CD4-positive, CD25-positive, alpha-beta regulatory T cell (primary cell): ENCODE measurements around the gene KCNT1. TPM values are rescaled to one million over a fixed set of nuclear protein-coding genes. Genes with fewer than 3 reads are reported as not detected.

Source experiments
- ATAC-seq, 2 donors: fragments of 150-1000 bp; cut with Tn5 transposase; one replicate each; pipeline ENCODE4 v1.10.0; 2021; ENCODE audit warnings: low read depth in 2 of 2, moderate number of reproducible peaks in 2 of 2, moderate library complexity in 1 of 2
- DNase-seq, 3 donors: peaks; one replicate each; pipeline versions ENCODE4 v3.0.0 to v3.0.0-alpha.2; 2012 to 2022; ENCODE audit warnings: mixed read lengths in 1 of 3
- H3K27ac ChIP-seq: one replicate; pipeline ENCODE4 v1.7.0; 2013; ENCODE audit warnings: mild to moderate bottlenecking, low read length; ENCODE audit not compliant: insufficient read depth, poor library complexity, severe bottlenecking
- H3K27me3 ChIP-seq: one replicate; pipeline ENCODE4 v1.7.0; 2013; ENCODE audit warnings: low read length; ENCODE audit not compliant: control insufficient read depth, insufficient read depth
- H3K36me3 ChIP-seq: one replicate; pipeline ENCODE4 v1.7.0; 2013; ENCODE audit warnings: mild to moderate bottlenecking, low read length, moderate library complexity; ENCODE audit not compliant: control insufficient read depth, insufficient read depth
- H3K4me1 ChIP-seq: 2 replicates; pipeline ENCODE4 v1.7.0; 2013; ENCODE audit warnings: mild to moderate bottlenecking, low read length; ENCODE audit not compliant: insufficient read depth, control insufficient read depth, poor library complexity, severe bottlenecking
- H3K4me3 ChIP-seq: one replicate; pipeline ENCODE4 v1.7.0; 2013; ENCODE audit warnings: low read depth, mild to moderate bottlenecking, low read length, moderate library complexity
- H3K9me3 ChIP-seq, 2 experiments: 1 replicate in 1 of 2; 2 replicates in 1 of 2; pipeline ENCODE4 v1.7.0; 2013; ENCODE audit warnings: low read length in 2 of 2, mild to moderate bottlenecking in 1 of 2, moderate library complexity in 1 of 2; ENCODE audit not compliant: control insufficient read depth in 2 of 2
- H3K27ac Mint-ChIP-seq, 3 donors: one replicate each; pipeline ENCODE4 v1.8.0; 2020 to 2022; ENCODE audit warnings: mild to moderate bottlenecking in 3 of 3, mixed read lengths in 3 of 3, moderate library complexity in 2 of 3
- H3K27me3 Mint-ChIP-seq: one replicate; pipeline ENCODE4 v1.8.0; 2022; ENCODE audit warnings: mild to moderate bottlenecking, mixed read lengths
- H3K36me3 Mint-ChIP-seq: one replicate; pipeline ENCODE4 v1.8.0; 2020; ENCODE audit warnings: mixed read lengths
- H3K4me1 Mint-ChIP-seq, 4 donors: one replicate each; pipeline ENCODE4 v1.8.0; 2020 to 2022; ENCODE audit warnings: mixed read lengths in 4 of 4, mild to moderate bottlenecking in 1 of 4
- H3K4me3 Mint-ChIP-seq, 4 donors: one replicate each; pipeline ENCODE4 v1.8.0; 2020 to 2022; ENCODE audit warnings: mild to moderate bottlenecking in 4 of 4, mixed read lengths in 4 of 4, moderate library complexity in 3 of 4
- H3K9me3 Mint-ChIP-seq, 7 donors: one replicate each; pipeline ENCODE4 v1.8.0; 2020 to 2022; ENCODE audit warnings: mixed read lengths in 7 of 7, mild to moderate bottlenecking in 3 of 7, moderate library complexity in 2 of 7
- polyA plus RNA-seq, 4 donors: library from polyadenylated mRNA; unstranded; fragments of 300-500 nt; fragmentation: Illumina TruSeq; gene quantifications; one replicate each; pipeline ENCODE4 v1.2.3, GENCODE V29; 2021
- total RNA-seq: library from RNA; stranded (reverse); gene quantifications from one replicate; pipeline ENCODE4 v1.2.3, GENCODE V29; 2022

KCNT1 gene
- total and polyA plus RNA-seq, 5 donors from 2014 or later = not detected

DNA sequence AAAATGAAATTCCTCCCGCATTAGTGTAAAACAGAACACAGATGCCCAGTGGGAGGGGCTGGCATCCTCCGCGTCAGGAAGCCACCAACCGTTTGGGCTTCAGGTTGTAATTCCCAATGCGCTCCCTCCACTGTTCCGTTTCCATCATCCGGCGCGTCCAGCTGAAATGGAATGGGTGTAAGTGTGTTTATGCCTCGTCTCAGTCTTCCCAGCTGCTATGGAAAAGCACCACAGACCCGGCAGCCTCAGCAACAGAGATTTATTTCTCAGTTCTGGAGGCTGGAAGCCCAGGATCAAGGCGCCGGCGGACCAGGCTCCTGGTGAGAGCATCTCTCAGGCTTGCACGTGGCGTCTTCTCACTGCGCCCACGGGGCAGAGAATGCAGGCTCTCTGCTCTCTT lies 20.4 kb downstream of the KCNT1 start:
- DNase-seq (no peak), ATAC-seq (no peak)
- H3K9me3 Mint-ChIP-seq = no peaks in the 10 kb centered on the region
- no peaks in the 10 kb centered on the region for H3K36me3 Mint-ChIP-seq
- Histone ChIP-seq H3K4me3 (no peak overlapping the region), H3K9me3 (no peaks in the 10 kb centered on the region), H3K27ac (no peak overlapping the region), H3K27me3 (no peaks in the 10 kb centered on the region), H3K4me1 (no peaks in the 10 kb centered on the region), H3K36me3 (no peaks in the 10 kb centered on the region)
- no peak overlapping the region for H3K4me3 Mint-ChIP-seq
- H3K27ac Mint-ChIP-seq = no peak overlapping the region
- H3K4me1 Mint-ChIP-seq = no peaks in the 10 kb centered on the region
- peaks cover 6% of the 10 kb centered on the region for H3K27me3 Mint-ChIP-seq

GRCh38 chr9:135724186-135724787 lies 22.3 kb downstream of the KCNT1 start:
- no peak overlapping the region for H3K27ac ChIP-seq
- Mint-ChIP-seq H3K9me3 (peaks cover 0 to 1% (median 0%) of the 10 kb centered on the region in 7 donors), H3K27ac (no peak overlapping the region), H3K27me3 (peaks cover 6% of the 10 kb centered on the region), H3K4me3 (no peak overlapping the region), H3K36me3 (no peaks in the 10 kb centered on the region), H3K4me1 (no peaks in the 10 kb centered on the region)
- ATAC-seq (no peak), DNase-seq (no peak)
- H3K9me3 ChIP-seq = no peaks in the 10 kb centered on the region
- H3K4me3 ChIP-seq = no peak overlapping the region
- H3K27me3 ChIP-seq = no peaks in the 10 kb centered on the region
- no peaks in the 10 kb centered on the region for H3K4me1 ChIP-seq
- H3K36me3 ChIP-seq = no peaks in the 10 kb centered on the region

- no peak overlapping the region for H3K27ac Mint-ChIP-seq
- DNase-seq = no peak
- Histone ChIP-seq H3K27ac (no peak overlapping the region), H3K9me3 (peaks cover 0 to 1% of the 10 kb centered on the region in 2 experiments), H3K4me3 (no peak overlapping the region), H3K27me3 (no peaks in the 10 kb centered on the region), H3K36me3 (no peaks in the 10 kb centered on the region), H3K4me1 (no peaks in the 10 kb centered on the region)
- H3K36me3 Mint-ChIP-seq = no peaks in the 10 kb centered on the region
- peaks cover 12% of the 10 kb centered on the region for H3K27me3 Mint-ChIP-seq
- peaks cover 0 to 8% (median 3%) of the 10 kb centered on the region in 7 donors for H3K9me3 Mint-ChIP-seq
- H3K4me1 Mint-ChIP-seq = no peaks in the 10 kb centered on the region
- no peak for ATAC-seq
- no peak overlapping the region for H3K4me3 Mint-ChIP-seq
These were observed 24.3 kb downstream of the KCNT1 start for GRCh38 chr9:135726138-135726853.

DNA sequence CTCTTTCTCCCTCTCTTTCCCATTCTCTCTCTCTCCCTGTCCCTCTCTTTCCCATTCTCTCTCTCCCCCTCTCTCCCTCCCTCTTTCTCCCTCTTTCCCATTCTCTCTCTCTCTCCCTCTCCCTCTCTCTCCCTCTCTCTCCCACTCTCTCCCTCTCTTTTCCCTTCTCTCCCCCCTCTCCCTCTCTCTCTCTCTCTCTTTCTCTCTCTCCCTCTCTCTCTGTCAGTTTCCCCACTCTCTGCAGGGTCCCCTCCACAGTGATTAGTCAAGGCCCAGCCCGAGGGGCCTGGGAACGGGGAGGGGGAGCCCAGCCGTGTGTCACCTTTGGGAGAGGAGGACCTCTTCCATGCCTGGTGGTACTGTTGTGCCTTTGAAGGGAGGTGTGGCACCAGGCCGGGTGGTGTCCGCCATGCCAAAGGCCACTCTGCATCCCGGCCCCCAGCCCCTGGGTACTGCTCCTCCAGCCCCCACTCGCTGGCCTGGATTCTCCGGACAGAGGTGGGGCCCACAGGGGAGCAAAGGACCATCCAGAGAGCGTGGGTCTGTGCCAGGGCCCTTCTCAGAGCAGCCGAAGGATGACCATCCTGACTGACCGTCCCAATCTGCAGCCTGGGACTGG lies 25.4 kb downstream of the KCNT1 start:
- no peak overlapping the region for H3K4me3 Mint-ChIP-seq
- H3K36me3 Mint-ChIP-seq = no peaks in the 10 kb centered on the region
- ATAC-seq (no peak), DNase-seq (no peak)
- no peaks in the 10 kb centered on the region for H3K27me3 ChIP-seq
- H3K4me1 ChIP-seq = no peaks in the 10 kb centered on the region
- H3K27ac ChIP-seq = no peak overlapping the region
- H3K9me3 Mint-ChIP-seq = peaks cover 0 to 14% (median 3%) of the 10 kb centered on the region in 7 donors
- H3K27ac Mint-ChIP-seq = no peak overlapping the region
- H3K27me3 Mint-ChIP-seq = peaks cover 12% of the 10 kb centered on the region
- H3K4me3 ChIP-seq = no peak overlapping the region
- H3K36me3 ChIP-seq = no peaks in the 10 kb centered on the region
- no peaks in the 10 kb centered on the region for H3K4me1 Mint-ChIP-seq
- H3K9me3 ChIP-seq = peaks cover 4% of the 10 kb centered on the region in 2 experiments

DNA sequence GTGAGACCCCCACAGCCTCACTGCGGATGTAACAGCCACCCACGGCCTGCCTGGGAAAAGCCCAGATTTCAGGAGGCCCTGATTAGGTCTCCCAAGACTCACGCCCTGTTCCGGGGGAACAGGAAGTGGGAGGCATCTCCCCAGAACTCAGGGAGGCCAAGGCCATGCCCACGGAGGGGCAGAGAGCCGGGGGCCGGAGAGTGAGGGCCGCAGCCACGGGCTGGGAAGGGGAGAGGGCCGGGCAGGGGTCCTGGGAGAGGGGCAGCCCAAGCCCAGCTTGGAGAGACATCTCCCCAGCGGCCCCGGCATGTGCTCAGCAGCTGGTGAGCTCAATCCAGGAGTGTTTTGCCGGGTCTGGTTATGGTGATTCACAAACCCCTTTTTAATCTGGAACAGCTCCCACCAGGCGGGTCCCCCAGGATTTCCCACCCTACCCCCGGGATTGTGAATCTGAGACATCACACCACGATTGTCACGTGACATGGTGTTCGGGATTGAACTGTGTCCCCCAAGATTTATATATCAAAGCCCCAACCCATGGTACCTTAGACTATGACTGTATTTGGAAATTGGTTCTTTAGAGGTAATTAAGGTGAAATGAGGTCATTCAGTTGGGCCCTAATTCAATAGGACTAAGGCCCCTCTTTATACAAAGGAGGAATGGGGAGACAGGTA lies 26.6 kb downstream of the KCNT1 start:
- Histone ChIP-seq H3K36me3 (no peaks in the 10 kb centered on the region), H3K27me3 (no peaks in the 10 kb centered on the region), H3K4me1 (no peaks in the 10 kb centered on the region), H3K27ac (no peak overlapping the region), H3K9me3 (peaks cover 4% of the 10 kb centered on the region in 2 experiments), H3K4me3 (no peak overlapping the region)
- Mint-ChIP-seq H3K4me3 (no peak overlapping the region), H3K36me3 (no peaks in the 10 kb centered on the region), H3K27me3 (peaks cover 12% of the 10 kb centered on the region), H3K27ac (no peak overlapping the region), H3K9me3 (peaks cover 0 to 18% (median 3%) of the 10 kb centered on the region in 7 donors), H3K4me1 (peaks cover 0 to 2% (median 0%) of the 10 kb centered on the region in 4 donors)
- ATAC-seq (no peak), DNase-seq (no peak)

DNA sequence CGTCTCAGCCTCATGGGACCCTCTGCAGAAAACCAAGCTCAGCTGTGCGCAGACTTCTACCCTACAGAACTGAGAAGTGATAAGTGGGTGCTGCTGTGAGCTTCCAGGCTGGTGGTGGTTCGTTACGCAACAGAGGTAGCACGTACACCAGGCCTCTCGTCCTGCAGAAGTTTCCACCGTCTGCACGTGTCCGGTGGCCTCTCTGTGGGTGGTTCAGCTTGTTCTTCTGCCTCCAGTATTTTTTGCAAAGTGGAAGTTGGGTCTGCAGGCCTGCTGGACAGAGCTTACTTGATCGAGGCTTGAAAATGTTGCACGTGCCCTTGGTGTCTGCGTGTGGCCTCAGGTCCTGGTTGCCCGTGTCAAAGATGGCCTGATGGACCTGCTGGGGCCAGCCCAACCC lies 27.5 kb downstream of the KCNT1 start:
- Histone ChIP-seq H3K9me3 (peaks cover 4% of the 10 kb centered on the region in 2 experiments), H3K4me3 (no peak overlapping the region), H3K27me3 (no peaks in the 10 kb centered on the region), H3K27ac (no peak overlapping the region), H3K4me1 (no peaks in the 10 kb centered on the region), H3K36me3 (no peaks in the 10 kb centered on the region)
- Mint-ChIP-seq H3K27ac (no peak overlapping the region), H3K27me3 (peaks cover 12% of the 10 kb centered on the region), H3K9me3 (peaks cover 0 to 18% (median 3%) of the 10 kb centered on the region in 7 donors), H3K4me1 (peaks cover 0 to 2% (median 0%) of the 10 kb centered on the region in 4 donors), H3K4me3 (no peak overlapping the region), H3K36me3 (no peaks in the 10 kb centered on the region)
- no peak for DNase-seq
- no peak for ATAC-seq

GRCh38 chr9:135731454-135731853 lies 29.5 kb downstream of the KCNT1 start:
- H3K9me3 ChIP-seq = peaks cover 4% of the 10 kb centered on the region in 2 experiments
- H3K4me1 ChIP-seq = no peaks in the 10 kb centered on the region
- H3K27me3 ChIP-seq = no peaks in the 10 kb centered on the region
- H3K36me3 ChIP-seq = no peaks in the 10 kb centered on the region
- H3K36me3 Mint-ChIP-seq = no peaks in the 10 kb centered on the region
- no peak overlapping the region for H3K27ac Mint-ChIP-seq
- peaks cover 5% of the 10 kb centered on the region for H3K27me3 Mint-ChIP-seq
- H3K4me1 Mint-ChIP-seq = peaks cover 0 to 2% (median 0%) of the 10 kb centered on the region in 4 donors
- ATAC-seq (no peak), DNase-seq (no peak)
- H3K4me3 ChIP-seq = no peak overlapping the region
- H3K4me3 Mint-ChIP-seq = no peak overlapping the region
- H3K9me3 Mint-ChIP-seq = peaks cover 0 to 18% (median 3%) of the 10 kb centered on the region in 7 donors
- H3K27ac ChIP-seq = no peak overlapping the region
